GM20000 (cell line): ENCODE measurements around the gene ATP6V1G1.
"Not testable (repeated sequence)": the region's sequence is repeated elsewhere in the genome, so short reads cannot be mapped to it uniquely, and the experiment has no call there.

ENCODE experiments used
- DNase-seq: peaks from one replicate; pipeline ENCODE4 v3.0.0; 2012; ENCODE audit warnings: low spot score
- CTCF ChIP-seq: IDR thresholded peaks from 2 replicates; pipeline ENCODE4 v1.5.1; 2012; ENCODE audit warnings: mild to moderate bottlenecking, control low read depth; ENCODE audit errors: extremely low read depth, missing control alignments

ATP6V1G1 gene

GRCh38 chr9:114591849-114592248 lies 4.3 kb downstream of the ATP6V1G1 start:
- DNase-seq = no peak
- TF ChIP-seq CTCF = no peak

- no peak for DNase-seq
- TF ChIP-seq CTCF = peak; percentile 26
Measured at GRCh38 chr9:114592356-114592755, 4.8 kb downstream of the ATP6V1G1 start.

GRCh38 chr9:114594136-114594535 lies 6.6 kb downstream of the ATP6V1G1 start:
- no peak for TF ChIP-seq CTCF
- DNase-seq = no peak

- not testable (repeated sequence) for DNase-seq
Measured at GRCh38 chr9:114600502-114601248, 13.1 kb downstream of the ATP6V1G1 start.

GRCh38 chr9:114601787-114602186 lies 14.2 kb downstream of the ATP6V1G1 start:
- DNase-seq = not testable (repeated sequence)

GRCh38 chr9:114602620-114603019 lies 15.1 kb downstream of the ATP6V1G1 start:
- TF ChIP-seq CTCF = no peak
- DNase-seq = no peak

- TF ChIP-seq CTCF = no peak
- no peak for DNase-seq
Measured at GRCh38 chr9:114603248-114603647, 15.7 kb downstream of the ATP6V1G1 start.

- no peak for DNase-seq
- TF ChIP-seq CTCF = no peak
Measured at GRCh38 chr9:114604989-114605388, 17.4 kb downstream of the ATP6V1G1 start.
